Endothelial cell of umbilical vein (primary cell): ENCODE measurements around the gene TRIM59. TPM values are rescaled to one million over a fixed set of nuclear protein-coding genes. Genes with fewer than 3 reads are reported as not detected.

ENCODE experiments used
- BruUV-seq: library from RNA; stranded (reverse); fragments of 400-500 nt; replicated peaks from 2 replicates; lab custom pipeline; 2021; lab: Mats Ljungman, UMichigan
- CTCF ChIA-PET: fragments of 300-600, 350-600 bp; sonication (Branson Sonifier 250); formaldehyde crosslinking; loops from one replicate; lab custom pipeline; 2021; ENCODE audit warnings: antibody characterized with exemption, inconsistent platforms; lab: Charles Lee
- POLR2A ChIA-PET: fragments of 300-600, 350-600 bp; sonication (Branson Sonifier 250); formaldehyde crosslinking; loops from one replicate; lab custom pipeline; 2021; ENCODE audit warnings: antibody characterized with exemption, inconsistent platforms; lab: Charles Lee
- DNase-seq: peaks from one replicate; pipeline ENCODE4 v3.0.0-alpha.2; 2011; ENCODE audit warnings: low read depth, low spot score
- FAIRE-seq: peaks from 2 replicates; lab custom pipeline; 2011; peaks lifted over from hg19 to GRCh38; lab: Jason Lieb, UNC
- H2AFZ ChIP-seq: 2 replicates; pipeline ENCODE4 v1.6.0; 2012; ENCODE audit warnings: low read depth, low read length, control low read depth, inconsistent platforms
- H3K27ac ChIP-seq: 2 replicates; pipeline ENCODE4 v1.5.1; 2011; ENCODE audit warnings: low read depth, mild to moderate bottlenecking, control low read depth, low read length, moderate library complexity; ENCODE audit not compliant: insufficient read depth
- H3K27me3 ChIP-seq, 2 experiments: 2 replicates each; pipeline versions ENCODE4 v1.6.0 to v1.6.1; 2011; ENCODE audit warnings: low read length in 2 of 2, mixed read lengths in 1 of 2; ENCODE audit not compliant: control insufficient read depth in 2 of 2, insufficient read depth in 2 of 2
- H3K36me3 ChIP-seq, 2 experiments: 2 replicates in 1 of 2; 3 replicates in 1 of 2; pipeline ENCODE4 v1.5.1; 2011; ENCODE audit warnings: low read length in 2 of 2, mild to moderate bottlenecking in 1 of 2, moderate library complexity in 1 of 2; ENCODE audit not compliant: control insufficient read depth in 2 of 2, insufficient read depth in 2 of 2; ENCODE audit errors: extremely low read depth in 1 of 2
- H3K4me1 ChIP-seq: 3 replicates; pipeline ENCODE4 v1.5.1; 2011; ENCODE audit warnings: mild to moderate bottlenecking, low read length; ENCODE audit not compliant: control insufficient read depth, insufficient read depth; ENCODE audit errors: extremely low read depth
- H3K4me2 ChIP-seq: 2 replicates; pipeline ENCODE4 v1.6.1; 2011; ENCODE audit warnings: low read length, control low read depth, mixed read lengths; ENCODE audit not compliant: insufficient read depth
- H3K4me3 ChIP-seq, 3 experiments: fragments of 200-600 bp in 1 of 3; sonication (generic), shearing (Covaris generic) in 1 of 3; replicated peaks in 1 of 3; 2 replicates each; pipeline ENCODE4 v1.5.1; 2011 to 2016; ENCODE audit warnings: control low read depth in 3 of 3, low read length in 3 of 3, mild to moderate bottlenecking in 2 of 3, inconsistent platforms in 1 of 3, low read depth in 1 of 3, moderate library complexity in 1 of 3; ENCODE audit not compliant: insufficient read depth in 1 of 3
- H3K79me2 ChIP-seq: 2 replicates; pipeline ENCODE4 v1.6.0; 2012; ENCODE audit warnings: low read length, inconsistent platforms; ENCODE audit not compliant: control insufficient read depth, insufficient read depth
- H3K9ac ChIP-seq: replicated peaks from 2 replicates; pipeline ENCODE3; 2011; ENCODE audit warnings: low read length, control low read depth; ENCODE audit not compliant: insufficient read depth; ENCODE audit errors: extremely low read depth
- H3K9me1 ChIP-seq: replicated peaks from 3 replicates; pipeline ENCODE4 v1.6.0; 2011; ENCODE audit warnings: mild to moderate bottlenecking, low read length; ENCODE audit not compliant: control insufficient read depth, insufficient read depth; ENCODE audit errors: extremely low read depth
- H3K9me3 ChIP-seq: replicated peaks from 2 replicates; pipeline ENCODE4 v1.5.1; 2012; ENCODE audit warnings: low read length, inconsistent platforms; ENCODE audit not compliant: control insufficient read depth, insufficient read depth
- H4K20me1 ChIP-seq: replicated peaks from 2 replicates; pipeline ENCODE3; 2011; ENCODE audit warnings: mild to moderate bottlenecking, low read length; ENCODE audit not compliant: control insufficient read depth, insufficient read depth; ENCODE audit errors: extremely low read depth
- EZH2 ChIP-seq: IDR thresholded peaks from 2 replicates; pipeline ENCODE4 v1.6.1; 2012; ENCODE audit warnings: borderline replicate concordance, low read depth, mild to moderate bottlenecking, moderate library complexity, low read length, inconsistent platforms; ENCODE audit not compliant: severe bottlenecking
- FOS ChIP-seq: IDR thresholded peaks from 2 replicates; pipeline ENCODE4 v1.6.1; 2011; ENCODE audit warnings: mild to moderate bottlenecking, low read length, moderate library complexity, borderline replicate concordance; ENCODE audit not compliant: insufficient read depth
- GATA2 ChIP-seq: IDR thresholded peaks from 2 replicates; pipeline ENCODE4 v1.7.0; 2011; ENCODE audit warnings: low read depth, mild to moderate bottlenecking, moderate library complexity, mixed read lengths, low read length; ENCODE audit not compliant: insufficient read length, insufficient read depth
- JUN ChIP-seq: IDR thresholded peaks from 2 replicates; pipeline ENCODE4 v1.6.1; 2011; ENCODE audit warnings: borderline replicate concordance, low read depth; ENCODE audit not compliant: insufficient read length, insufficient read depth
- MYC ChIP-seq: IDR thresholded peaks from one replicate; pipeline ENCODE4 v1.6.1; 2011; ENCODE audit warnings: mild to moderate bottlenecking, low read depth, low read length
- POLR2A ChIP-seq: IDR thresholded peaks from 2 replicates; pipeline ENCODE4 v1.6.1; 2012; ENCODE audit warnings: low read depth, mild to moderate bottlenecking, control low read depth, low read length
- POLR2AphosphoS5 ChIP-seq: IDR thresholded peaks from 2 replicates; pipeline ENCODE4 v1.6.1; 2012; ENCODE audit warnings: low read depth, mild to moderate bottlenecking, control low read depth, low read length, moderate library complexity; ENCODE audit not compliant: insufficient read depth
- dilution Hi-C: fragments of 300-500 bp; cut with MboI; formaldehyde crosslinking; loops from one replicate; pipeline ENCODE4 v1.15.0; 2019; ENCODE audit warnings: low sequenced_read_pairs; ENCODE audit not compliant: extremely low pct_ligation_motif_present
- intact Hi-C: fragments of 100-400 bp; cut with micrococcal nuclease; formaldehyde crosslinking; loops from one replicate; pipeline ENCODE4 v1.10.0; 2022
- polyA plus RNA-seq, 4 experiments: library from polyadenylated mRNA; depleted of rRNA in 3 of 4; stranded (reverse) in 3 of 4; unstranded in 1 of 4; fragments of >200 nt; gene quantifications; 2 replicates each; pipeline versions ENCODE4 v1.2.1 to v1.2.3, GENCODE V29; 2011 to 2012; ENCODE audit warnings: missing spikeins in 1 of 4
- total RNA-seq: library from RNA; stranded (reverse); gene quantifications from 2 replicates; pipeline ENCODE4 v1.2.3, GENCODE V29; 2021
- TF ChIP-seq, protein P1 (sequence below), 2 donors: IDR thresholded peaks; 1 replicate in 1 of 2; 2 replicates in 1 of 2; pipeline ENCODE4 v1.5.1; 2011; ENCODE audit warnings: low read length in 2 of 2, mild to moderate bottlenecking in 2 of 2, moderate library complexity in 2 of 2, control low read depth in 1 of 2, inconsistent platforms in 1 of 2, low read depth in 1 of 2; ENCODE audit not compliant: insufficient read depth in 1 of 2; ENCODE audit errors: extremely low read depth in 1 of 2
- TF ChIP-seq, protein P2 (sequence below): IDR thresholded peaks from 2 replicates; pipeline ENCODE4 v1.6.1; 2011; ENCODE audit not compliant: insufficient read depth, insufficient read length

The TRIM59 gene
- total and polyA plus RNA-seq, 2 donors (not counting 3 experiments of a cell fraction or from before 2014, with no cell fraction given): 6.8 to 33.0 TPM

DNA sequence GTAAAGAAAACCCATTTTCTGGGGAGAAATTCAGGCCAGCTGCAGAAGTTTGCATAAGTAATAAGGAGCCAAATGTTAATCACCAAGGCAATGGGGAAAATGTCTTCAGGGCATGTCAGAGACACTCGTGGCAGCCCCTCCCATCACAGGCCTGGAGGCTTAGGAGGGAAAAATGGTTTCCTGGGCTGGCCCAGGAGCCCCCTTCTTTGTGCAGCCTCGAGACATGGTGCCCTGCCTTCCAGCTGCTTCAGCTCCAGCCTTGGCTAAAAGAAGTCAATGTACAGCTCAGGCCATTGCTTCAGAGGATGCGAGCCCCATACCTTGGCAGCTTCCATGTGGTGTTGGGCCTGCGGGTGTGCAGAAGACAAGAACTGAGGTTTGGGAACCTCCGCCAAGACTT, 20.6 kb upstream of the TRIM59 start:
- Histone ChIP-seq H3K9me3 (no peaks in the 10 kb centered on the region), H3K9me1 (no peaks in the 10 kb centered on the region), H2AFZ (no peak overlapping the region), H3K36me3 (no peaks in the 10 kb centered on the region), H4K20me1 (no peaks in the 10 kb centered on the region), H3K9ac (no peak overlapping the region), H3K4me1 (no peaks in the 10 kb centered on the region), H3K4me3 (no peak overlapping the region), H3K4me2 (no peak overlapping the region), H3K27ac (no peak overlapping the region), H3K27me3 (peaks cover 21 to 29% of the 10 kb centered on the region in 2 experiments), H3K79me2 (no peaks in the 10 kb centered on the region)
- BruUV-seq: no TSS peak
- TF ChIP-seq FOS (no peak), MYC (no peak), POLR2AphosphoS5 (no peak), POLR2A (no peak), GATA2 (no peak), EZH2 (no peak), JUN (no peak)
- TF ChIP-seq, protein P1, sequence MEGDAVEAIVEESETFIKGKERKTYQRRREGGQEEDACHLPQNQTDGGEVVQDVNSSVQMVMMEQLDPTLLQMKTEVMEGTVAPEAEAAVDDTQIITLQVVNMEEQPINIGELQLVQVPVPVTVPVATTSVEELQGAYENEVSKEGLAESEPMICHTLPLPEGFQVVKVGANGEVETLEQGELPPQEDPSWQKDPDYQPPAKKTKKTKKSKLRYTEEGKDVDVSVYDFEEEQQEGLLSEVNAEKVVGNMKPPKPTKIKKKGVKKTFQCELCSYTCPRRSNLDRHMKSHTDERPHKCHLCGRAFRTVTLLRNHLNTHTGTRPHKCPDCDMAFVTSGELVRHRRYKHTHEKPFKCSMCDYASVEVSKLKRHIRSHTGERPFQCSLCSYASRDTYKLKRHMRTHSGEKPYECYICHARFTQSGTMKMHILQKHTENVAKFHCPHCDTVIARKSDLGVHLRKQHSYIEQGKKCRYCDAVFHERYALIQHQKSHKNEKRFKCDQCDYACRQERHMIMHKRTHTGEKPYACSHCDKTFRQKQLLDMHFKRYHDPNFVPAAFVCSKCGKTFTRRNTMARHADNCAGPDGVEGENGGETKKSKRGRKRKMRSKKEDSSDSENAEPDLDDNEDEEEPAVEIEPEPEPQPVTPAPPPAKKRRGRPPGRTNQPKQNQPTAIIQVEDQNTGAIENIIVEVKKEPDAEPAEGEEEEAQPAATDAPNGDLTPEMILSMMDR (IDR thresholded peaks at IDR 0.05; ENCODE audit: extremely low read depth in 1 of 2, insufficient read depth in 1 of 2, low read depth in 1 of 2, low read length in 2 of 2): no peak
- TF ChIP-seq, protein P2, sequence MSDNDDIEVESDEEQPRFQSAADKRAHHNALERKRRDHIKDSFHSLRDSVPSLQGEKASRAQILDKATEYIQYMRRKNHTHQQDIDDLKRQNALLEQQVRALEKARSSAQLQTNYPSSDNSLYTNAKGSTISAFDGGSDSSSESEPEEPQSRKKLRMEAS: no peak
- dilution Hi-C loops (no loop called here), intact Hi-C loops (no loop called here)
- ChIA-PET CTCF (no interaction called here), POLR2A (no interaction called here)
- FAIRE-seq (no peak), DNase-seq (no peak)
